Lung (tissue), 12 donors: ENCODE measurements around the gene MRPL9. TPM values are rescaled to one million over a fixed set of nuclear protein-coding genes. Genes with fewer than 3 reads are reported as not detected.

Experiments
- ATAC-seq: fragments of 200-7000 bp; cut with Tn5 transposase; one replicate; pipeline ENCODE4 v1.9.1; 2020; ENCODE audit warnings: moderate number of reproducible peaks; ENCODE audit not compliant: insufficient read depth, low FRiP score
- DNase-seq, 3 donors: peaks; one replicate each; pipeline ENCODE4 v3.0.0-alpha.2; 2013 to 2017
- H3K27ac ChIP-seq, 2 donors: one replicate each; pipeline ENCODE4 v1.5.1; 2013; ENCODE audit warnings: mild to moderate bottlenecking in 2 of 2, moderate library complexity in 2 of 2, control low read depth in 1 of 2, inconsistent platforms in 1 of 2, low read depth in 1 of 2, low read length in 1 of 2
- H3K27me3 ChIP-seq, 3 donors: one replicate each; pipeline ENCODE4 v1.5.1; 2013; ENCODE audit warnings: low read length in 2 of 3; ENCODE audit not compliant: control insufficient read depth in 3 of 3, insufficient read depth in 3 of 3
- H3K36me3 ChIP-seq, 4 donors: one replicate each; pipeline ENCODE4 v1.5.1; 2013; ENCODE audit warnings: low read length in 4 of 4, mild to moderate bottlenecking in 1 of 4, moderate library complexity in 1 of 4; ENCODE audit not compliant: control insufficient read depth in 4 of 4, insufficient read depth in 4 of 4
- H3K4me1 ChIP-seq, 5 donors: one replicate each; pipeline ENCODE4 v1.5.1; 2013; ENCODE audit warnings: low read length in 5 of 5, mild to moderate bottlenecking in 2 of 5, moderate library complexity in 1 of 5; ENCODE audit not compliant: control insufficient read depth in 5 of 5, insufficient read depth in 5 of 5
- H3K4me3 ChIP-seq: one replicate; pipeline ENCODE4 v1.5.1; 2013; ENCODE audit warnings: mild to moderate bottlenecking, control low read depth, moderate library complexity
- H3K9ac ChIP-seq, 2 donors: one replicate each; pipeline ENCODE4 v1.5.1; 2013; ENCODE audit warnings: low read length in 2 of 2, control low read depth in 1 of 2; ENCODE audit not compliant: insufficient read depth in 1 of 2
- H3K9me3 ChIP-seq, 4 donors: one replicate each; pipeline ENCODE4 v1.5.1; 2013; ENCODE audit warnings: low read length in 3 of 4, mild to moderate bottlenecking in 1 of 4, moderate library complexity in 1 of 4; ENCODE audit not compliant: control insufficient read depth in 4 of 4, insufficient read depth in 3 of 4
- WGBS, 2 donors: extraction: QIAGEN DNeasy Blood & Tissue Kit; methylation state at CpG; one replicate each; pipeline ENCODE4 v1.1.7; 2013; 5-methylcytosine and 5-hydroxymethylcytosine counted together
- polyA plus RNA-seq, 2 donors: library from polyadenylated mRNA; stranded (reverse); fragments of 200-250 nt; gene quantifications; one replicate each; pipeline ENCODE4 v1.2.1, GENCODE V29; 2013
- total RNA-seq, 2 donors: library from RNA; depleted of rRNA in 1 of 2; stranded (reverse); fragments of >200 nt in 1 of 2; gene quantifications; one replicate each; pipeline ENCODE4 v1.2.1, GENCODE V29; 2014 to 2021
- TF ChIP-seq, protein P1 (sequence below): IDR thresholded peaks from 2 replicates; pipeline ENCODE4 v1.5.1; 2012; ENCODE audit warnings: mild to moderate bottlenecking; ENCODE audit errors: control extremely low read depth, extremely low read depth
- donor health status: control.
- donor health status: control.
- donor health status: Bipolar disorder and iron deficiency.
- donor health status: healthy.
- donor health status: DM: yes; HTN: yes; CAD: no.

The MRPL9 gene
- total and polyA plus RNA-seq, 4 donors = 51.0 to 68.1 (median 55.6) TPM

DNA sequence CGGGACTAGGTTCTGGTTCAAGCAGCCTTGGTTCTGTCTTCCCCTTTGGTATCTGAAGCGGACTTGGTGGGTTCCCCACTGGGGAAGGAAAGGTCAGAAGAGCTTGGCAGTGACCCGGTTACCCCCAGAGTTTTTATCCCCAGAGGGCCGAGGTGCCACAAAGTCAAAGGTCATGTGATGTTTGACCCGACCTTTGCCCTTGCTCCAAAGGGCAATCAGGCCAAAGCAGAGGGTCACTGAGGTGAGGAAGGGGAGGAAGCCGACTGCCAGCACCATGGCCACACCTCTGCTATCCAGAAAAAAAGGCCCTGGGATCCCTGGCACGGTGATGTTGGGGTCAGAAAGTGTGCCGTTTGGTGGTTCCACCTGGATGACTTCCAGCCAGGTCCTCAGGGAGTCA, 37.5 kb upstream of the MRPL9 start:
- Histone ChIP-seq H3K27ac (no peak overlapping the region), H3K4me1 (no peaks in the 10 kb centered on the region), H3K4me3 (no peak overlapping the region), H3K36me3 (no peaks in the 10 kb centered on the region), H3K27me3 (peaks cover 0 to 20% (median 4%) of the 10 kb centered on the region in 3 donors), H3K9ac (no peak overlapping the region), H3K9me3 (no peaks in the 10 kb centered on the region)
- ATAC-seq (no peak), DNase-seq (no peak)
- TF ChIP-seq, protein P1, sequence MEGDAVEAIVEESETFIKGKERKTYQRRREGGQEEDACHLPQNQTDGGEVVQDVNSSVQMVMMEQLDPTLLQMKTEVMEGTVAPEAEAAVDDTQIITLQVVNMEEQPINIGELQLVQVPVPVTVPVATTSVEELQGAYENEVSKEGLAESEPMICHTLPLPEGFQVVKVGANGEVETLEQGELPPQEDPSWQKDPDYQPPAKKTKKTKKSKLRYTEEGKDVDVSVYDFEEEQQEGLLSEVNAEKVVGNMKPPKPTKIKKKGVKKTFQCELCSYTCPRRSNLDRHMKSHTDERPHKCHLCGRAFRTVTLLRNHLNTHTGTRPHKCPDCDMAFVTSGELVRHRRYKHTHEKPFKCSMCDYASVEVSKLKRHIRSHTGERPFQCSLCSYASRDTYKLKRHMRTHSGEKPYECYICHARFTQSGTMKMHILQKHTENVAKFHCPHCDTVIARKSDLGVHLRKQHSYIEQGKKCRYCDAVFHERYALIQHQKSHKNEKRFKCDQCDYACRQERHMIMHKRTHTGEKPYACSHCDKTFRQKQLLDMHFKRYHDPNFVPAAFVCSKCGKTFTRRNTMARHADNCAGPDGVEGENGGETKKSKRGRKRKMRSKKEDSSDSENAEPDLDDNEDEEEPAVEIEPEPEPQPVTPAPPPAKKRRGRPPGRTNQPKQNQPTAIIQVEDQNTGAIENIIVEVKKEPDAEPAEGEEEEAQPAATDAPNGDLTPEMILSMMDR = no peak
- WGBS, 2 donors = 62 to 74% methylated on average over 8 of the region's 8 CpGs

DNA sequence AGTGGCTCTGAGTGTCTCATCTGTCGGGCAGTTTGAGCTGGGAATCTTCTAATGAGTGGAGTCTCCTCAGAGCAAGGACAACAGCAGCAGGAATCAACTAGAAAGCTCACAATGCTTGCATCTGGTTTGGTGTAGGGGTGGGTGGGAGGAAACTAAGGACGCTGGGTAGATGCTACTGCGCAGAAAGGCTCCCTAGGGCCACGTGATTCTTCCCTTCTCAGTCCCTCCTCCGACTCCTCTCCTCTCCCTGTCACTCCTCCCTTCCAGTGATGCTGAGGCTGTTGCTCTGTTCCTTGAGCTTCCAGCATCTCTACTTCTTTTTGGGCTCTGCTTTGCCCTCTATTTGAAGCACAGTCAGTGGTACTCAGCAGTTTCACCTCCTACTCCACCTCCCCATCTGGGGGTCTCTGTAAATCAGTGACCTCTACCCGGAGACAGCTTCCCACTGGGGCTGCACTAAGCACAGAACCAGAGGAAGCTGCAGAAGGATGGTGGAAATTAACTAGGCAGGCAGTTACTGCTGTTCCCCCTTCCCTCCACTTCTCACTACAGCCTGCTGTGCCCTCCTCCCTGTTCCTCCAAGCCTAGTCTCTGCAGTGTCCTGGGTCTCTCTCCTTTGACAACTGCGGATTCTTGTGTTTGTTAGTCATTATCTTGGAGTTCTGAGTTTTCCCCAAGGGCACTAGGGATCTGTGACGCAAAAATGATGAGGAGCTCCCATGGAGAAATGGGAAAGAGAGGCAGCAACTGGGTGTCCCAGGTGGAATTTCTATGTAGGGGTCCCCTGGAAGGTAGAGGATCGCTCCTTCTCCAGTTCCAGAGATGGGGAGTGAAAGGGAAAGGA, 36.1 kb upstream of the MRPL9 start:
- ATAC-seq (no peak), DNase-seq (no peak)
- Histone ChIP-seq H3K4me3 (no peak overlapping the region), H3K9ac (no peak overlapping the region), H3K27me3 (peaks cover 0 to 20% (median 4%) of the 10 kb centered on the region in 3 donors), H3K27ac (no peak overlapping the region), H3K4me1 (no peaks in the 10 kb centered on the region), H3K36me3 (no peaks in the 10 kb centered on the region), H3K9me3 (no peaks in the 10 kb centered on the region)
- TF ChIP-seq, protein P1 = no peak
- 71 to 83% methylated on average over 9 of the region's 9 CpGs for WGBS, 2 donors

DNA sequence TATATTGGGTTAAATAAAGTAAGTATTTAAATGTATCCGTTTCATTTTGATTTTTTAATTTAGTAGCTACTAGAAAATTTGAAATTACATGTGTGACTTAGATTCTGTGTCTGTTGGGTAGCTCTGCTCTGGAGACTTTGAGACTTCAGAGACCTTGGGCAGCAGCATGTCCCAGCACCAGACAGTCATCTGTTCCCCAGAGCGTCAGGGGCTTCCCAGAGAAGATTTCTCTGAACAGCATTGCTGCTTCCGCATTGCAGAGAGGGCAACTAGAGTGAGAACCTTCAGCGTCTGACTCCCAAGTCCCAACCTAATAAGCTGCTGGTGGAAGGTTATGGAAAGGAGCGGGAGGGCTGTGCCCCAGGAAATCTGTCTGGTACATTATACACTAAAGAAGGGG, 35.3 kb upstream of the MRPL9 start:
- ATAC-seq = no peak
- Histone ChIP-seq H3K36me3 (no peaks in the 10 kb centered on the region), H3K4me1 (no peaks in the 10 kb centered on the region), H3K27me3 (peaks cover 0 to 20% (median 0%) of the 10 kb centered on the region in 3 donors), H3K9ac (no peak overlapping the region), H3K4me3 (no peak overlapping the region), H3K27ac (no peak overlapping the region), H3K9me3 (no peaks in the 10 kb centered on the region)
- TF ChIP-seq, protein P1 = no peak
- 92 to 93% methylated on average over 5 of the region's 5 CpGs for WGBS, 2 donors
- no peak for DNase-seq
